NCI-H82 (cell line): ENCODE data around the gene FGF19.
"Not testable (repeated sequence)": the region's sequence is repeated elsewhere in the genome, so short reads cannot be mapped to it uniquely, and the experiment has no call there.

Experiments used
- DNase-seq: peaks from one replicate; lab custom pipeline; 2025; lab: John Stamatoyannopoulos, UW

The FGF19 gene

GRCh38 chr11:69696749-69697468 lies 6.9 kb downstream of the FGF19 start:
- no peak for DNase-seq

GRCh38 chr11:69695995-69696394 lies 7.8 kb downstream of the FGF19 start:
- not testable (repeated sequence) for DNase-seq

- no peak for DNase-seq
Measured at GRCh38 chr11:69695581-69695980, 8.2 kb downstream of the FGF19 start.

- peak; percentile 15 for DNase-seq
Measured at GRCh38 chr11:69694781-69695180, 9.0 kb downstream of the FGF19 start.

GRCh38 chr11:69692422-69692821 lies 11.4 kb downstream of the FGF19 start:
- no peak for DNase-seq

- no peak for DNase-seq
Measured at GRCh38 chr11:69691463-69691862, 12.4 kb downstream of the FGF19 start.

GRCh38 chr11:69689484-69690319 lies 14.1 kb downstream of the FGF19 start:
- DNase-seq = no peak

- DNase-seq = not testable (repeated sequence)
Measured at GRCh38 chr11:69687969-69688771, 15.7 kb downstream of the FGF19 start.

- DNase-seq = no peak
Measured at GRCh38 chr11:69686856-69687255, 17.0 kb downstream of the FGF19 start.

GRCh38 chr11:69686452-69686851 lies 17.4 kb downstream of the FGF19 start:
- no peak for DNase-seq

- DNase-seq = no peak
Measured at GRCh38 chr11:69685348-69685747, 18.5 kb downstream of the FGF19 start.

GRCh38 chr11:69684651-69685050 lies 19.2 kb downstream of the FGF19 start:
- DNase-seq = no peak

- peak; percentile 10 for DNase-seq
Measured at GRCh38 chr11:69683764-69684333, 20.0 kb downstream of the FGF19 start.

- no peak for DNase-seq
Measured at GRCh38 chr11:69682681-69683326, 21.0 kb downstream of the FGF19 start.

GRCh38 chr11:69682221-69682620 lies 21.6 kb downstream of the FGF19 start:
- no peak for DNase-seq

GRCh38 chr11:69680688-69681087 lies 23.1 kb downstream of the FGF19 start:
- DNase-seq = no peak

- DNase-seq = no peak
Measured at GRCh38 chr11:69677749-69678148, 26.1 kb downstream of the FGF19 start.

- DNase-seq = peak; percentile 92
Measured at GRCh38 chr11:69674886-69675714, 28.7 kb downstream of the FGF19 start, which contains the start of gene LTO1. TSS of gene LTO1 (minus strand) at chr11:69675353. CDS start at chr11:69675239, 114 bp downstream.

GRCh38 chr11:69674267-69674885 lies 29.4 kb downstream of the FGF19 start:
- DNase-seq = no peak
